AML-193 (cell line): Measurements from ENCODE around the gene SOX4.

Experiments
- DNase-seq, 2 experiments: peaks; one replicate each; lab custom pipeline; 2025; lab: John Stamatoyannopoulos, UW

SOX4 gene

DNA sequence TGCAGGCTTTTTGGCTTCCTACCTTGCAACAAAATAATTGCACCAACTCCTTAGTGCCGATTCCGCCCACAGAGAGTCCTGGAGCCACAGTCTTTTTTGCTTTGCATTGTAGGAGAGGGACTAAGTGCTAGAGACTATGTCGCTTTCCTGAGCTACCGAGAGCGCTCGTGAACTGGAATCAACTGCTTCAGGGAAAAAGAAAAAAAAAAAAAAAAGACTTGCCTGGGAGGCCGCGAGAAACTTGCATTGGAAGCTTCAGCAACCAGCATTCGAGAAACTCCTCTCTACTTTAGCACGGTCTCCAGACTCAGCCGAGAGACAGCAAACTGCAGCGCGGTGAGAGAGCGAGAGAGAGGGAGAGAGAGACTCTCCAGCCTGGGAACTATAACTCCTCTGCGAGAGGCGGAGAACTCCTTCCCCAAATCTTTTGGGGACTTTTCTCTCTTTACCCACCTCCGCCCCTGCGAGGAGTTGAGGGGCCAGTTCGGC lies 420 bp downstream of the SOX4 start:
- DNase-seq, result peak; percentile 24 to 36

DNA sequence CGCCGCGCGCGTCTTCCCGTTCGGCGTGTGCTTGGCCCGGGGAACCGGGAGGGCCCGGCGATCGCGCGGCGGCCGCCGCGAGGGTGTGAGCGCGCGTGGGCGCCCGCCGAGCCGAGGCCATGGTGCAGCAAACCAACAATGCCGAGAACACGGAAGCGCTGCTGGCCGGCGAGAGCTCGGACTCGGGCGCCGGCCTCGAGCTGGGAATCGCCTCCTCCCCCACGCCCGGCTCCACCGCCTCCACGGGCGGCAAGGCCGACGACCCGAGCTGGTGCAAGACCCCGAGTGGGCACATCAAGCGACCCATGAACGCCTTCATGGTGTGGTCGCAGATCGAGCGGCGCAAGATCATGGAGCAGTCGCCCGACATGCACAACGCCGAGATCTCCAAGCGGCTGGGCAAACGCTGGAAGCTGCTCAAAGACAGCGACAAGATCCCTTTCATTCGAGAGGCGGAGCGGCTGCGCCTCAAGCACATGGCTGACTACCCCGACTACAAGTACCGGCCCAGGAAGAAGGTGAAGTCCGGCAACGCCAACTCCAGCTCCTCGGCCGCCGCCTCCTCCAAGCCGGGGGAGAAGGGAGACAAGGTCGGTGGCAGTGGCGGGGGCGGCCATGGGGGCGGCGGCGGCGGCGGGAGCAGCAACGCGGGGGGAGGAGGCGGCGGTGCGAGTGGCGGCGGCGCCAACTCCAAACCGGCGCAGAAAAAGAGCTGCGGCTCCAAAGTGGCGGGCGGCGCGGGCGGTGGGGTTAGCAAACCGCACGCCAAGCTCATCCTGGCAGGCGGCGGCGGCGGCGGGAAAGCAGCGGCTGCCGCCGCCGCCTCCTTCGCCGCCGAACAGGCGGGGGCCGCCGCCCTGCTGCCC lies 1.1 kb downstream of the SOX4 start:
- peak; percentile 29 to 47 for DNase-seq

DNA sequence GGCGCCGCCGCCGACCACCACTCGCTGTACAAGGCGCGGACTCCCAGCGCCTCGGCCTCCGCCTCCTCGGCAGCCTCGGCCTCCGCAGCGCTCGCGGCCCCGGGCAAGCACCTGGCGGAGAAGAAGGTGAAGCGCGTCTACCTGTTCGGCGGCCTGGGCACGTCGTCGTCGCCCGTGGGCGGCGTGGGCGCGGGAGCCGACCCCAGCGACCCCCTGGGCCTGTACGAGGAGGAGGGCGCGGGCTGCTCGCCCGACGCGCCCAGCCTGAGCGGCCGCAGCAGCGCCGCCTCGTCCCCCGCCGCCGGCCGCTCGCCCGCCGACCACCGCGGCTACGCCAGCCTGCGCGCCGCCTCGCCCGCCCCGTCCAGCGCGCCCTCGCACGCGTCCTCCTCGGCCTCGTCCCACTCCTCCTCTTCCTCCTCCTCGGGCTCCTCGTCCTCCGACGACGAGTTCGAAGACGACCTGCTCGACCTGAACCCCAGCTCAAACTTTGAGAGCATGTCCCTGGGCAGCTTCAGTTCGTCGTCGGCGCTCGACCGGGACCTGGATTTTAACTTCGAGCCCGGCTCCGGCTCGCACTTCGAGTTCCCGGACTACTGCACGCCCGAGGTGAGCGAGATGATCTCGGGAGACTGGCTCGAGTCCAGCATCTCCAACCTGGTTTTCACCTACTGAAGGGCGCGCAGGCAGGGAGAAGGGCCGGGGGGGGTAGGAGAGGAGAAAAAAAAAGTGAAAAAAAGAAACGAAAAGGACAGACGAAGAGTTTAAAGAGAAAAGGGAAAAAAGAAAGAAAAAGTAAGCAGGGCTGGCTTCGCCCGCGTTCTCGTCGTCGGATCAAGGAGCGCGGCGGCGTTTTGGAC lies 2.0 kb downstream of the SOX4 start:
- no peak for DNase-seq

DNA sequence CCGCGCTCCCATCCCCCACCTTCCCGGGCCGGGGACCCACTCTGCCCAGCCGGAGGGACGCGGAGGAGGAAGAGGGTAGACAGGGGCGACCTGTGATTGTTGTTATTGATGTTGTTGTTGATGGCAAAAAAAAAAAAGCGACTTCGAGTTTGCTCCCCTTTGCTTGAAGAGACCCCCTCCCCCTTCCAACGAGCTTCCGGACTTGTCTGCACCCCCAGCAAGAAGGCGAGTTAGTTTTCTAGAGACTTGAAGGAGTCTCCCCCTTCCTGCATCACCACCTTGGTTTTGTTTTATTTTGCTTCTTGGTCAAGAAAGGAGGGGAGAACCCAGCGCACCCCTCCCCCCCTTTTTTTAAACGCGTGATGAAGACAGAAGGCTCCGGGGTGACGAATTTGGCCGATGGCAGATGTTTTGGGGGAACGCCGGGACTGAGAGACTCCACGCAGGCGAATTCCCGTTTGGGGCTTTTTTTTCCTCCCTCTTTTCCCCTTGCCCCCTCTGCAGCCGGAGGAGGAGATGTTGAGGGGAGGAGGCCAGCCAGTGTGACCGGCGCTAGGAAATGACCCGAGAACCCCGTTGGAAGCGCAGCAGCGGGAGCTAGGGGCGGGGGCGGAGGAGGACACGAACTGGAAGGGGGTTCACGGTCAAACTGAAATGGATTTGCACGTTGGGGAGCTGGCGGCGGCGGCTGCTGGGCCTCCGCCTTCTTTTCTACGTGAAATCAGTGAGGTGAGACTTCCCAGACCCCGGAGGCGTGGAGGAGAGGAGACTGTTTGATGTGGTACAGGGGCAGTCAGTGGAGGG lies 2.8 kb downstream of the SOX4 start:
- no peak for DNase-seq

DNA sequence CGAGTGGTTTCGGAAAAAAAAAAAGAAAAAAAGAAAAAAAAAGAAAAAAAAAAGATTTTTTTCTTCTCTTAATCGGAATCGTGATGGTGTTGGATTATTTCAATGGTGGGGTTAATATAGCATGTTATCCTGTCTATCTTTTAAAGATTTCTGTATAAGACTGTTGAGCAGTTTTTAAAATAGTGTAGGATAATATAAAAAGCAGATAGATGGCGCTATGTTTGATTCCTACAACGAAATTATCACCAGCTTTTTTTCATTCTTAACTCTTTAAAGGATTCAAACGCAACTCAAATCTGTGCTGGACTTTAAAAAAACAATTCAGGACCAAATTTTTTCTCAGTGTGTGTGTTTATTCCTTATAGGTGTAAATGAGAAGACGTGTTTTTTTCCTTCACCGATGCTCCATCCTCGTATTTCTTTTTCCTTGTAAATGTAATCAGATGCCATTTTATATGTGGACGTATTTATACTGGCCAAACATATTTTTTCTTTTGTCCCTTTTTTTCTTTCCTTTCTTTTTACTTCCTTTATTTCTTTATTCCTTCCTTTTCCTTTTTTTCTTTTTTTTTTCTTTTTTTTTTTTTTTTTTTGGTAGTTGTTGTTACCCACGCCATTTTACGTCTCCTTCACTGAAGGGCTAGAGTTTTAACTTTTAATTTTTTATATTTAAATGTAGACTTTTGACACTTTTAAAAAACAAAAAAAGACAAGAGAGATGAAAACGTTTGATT lies 3.6 kb downstream of the SOX4 start:
- DNase-seq, result peak; percentile 68 to 71

DNA sequence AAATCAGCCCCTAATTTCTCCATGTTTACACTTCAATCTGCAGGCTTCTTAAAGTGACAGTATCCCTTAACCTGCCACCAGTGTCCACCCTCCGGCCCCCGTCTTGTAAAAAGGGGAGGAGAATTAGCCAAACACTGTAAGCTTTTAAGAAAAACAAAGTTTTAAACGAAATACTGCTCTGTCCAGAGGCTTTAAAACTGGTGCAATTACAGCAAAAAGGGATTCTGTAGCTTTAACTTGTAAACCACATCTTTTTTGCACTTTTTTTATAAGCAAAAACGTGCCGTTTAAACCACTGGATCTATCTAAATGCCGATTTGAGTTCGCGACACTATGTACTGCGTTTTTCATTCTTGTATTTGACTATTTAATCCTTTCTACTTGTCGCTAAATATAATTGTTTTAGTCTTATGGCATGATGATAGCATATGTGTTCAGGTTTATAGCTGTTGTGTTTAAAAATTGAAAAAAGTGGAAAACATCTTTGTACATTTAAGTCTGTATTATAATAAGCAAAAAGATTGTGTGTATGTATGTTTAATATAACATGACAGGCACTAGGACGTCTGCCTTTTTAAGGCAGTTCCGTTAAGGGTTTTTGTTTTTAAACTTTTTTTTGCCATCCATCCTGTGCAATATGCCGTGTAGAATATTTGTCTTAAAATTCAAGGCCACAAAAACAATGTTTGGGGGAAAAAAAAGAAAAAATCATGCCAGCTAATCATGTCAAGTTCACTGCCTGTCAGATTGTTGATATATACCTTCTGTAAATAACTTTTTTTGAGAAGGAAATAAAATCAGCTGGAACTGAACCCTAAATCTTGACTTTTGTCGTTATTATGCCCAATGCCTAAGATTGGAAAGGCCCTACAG lies 4.5 kb downstream of the SOX4 start:
- DNase-seq, result no peak

DNA sequence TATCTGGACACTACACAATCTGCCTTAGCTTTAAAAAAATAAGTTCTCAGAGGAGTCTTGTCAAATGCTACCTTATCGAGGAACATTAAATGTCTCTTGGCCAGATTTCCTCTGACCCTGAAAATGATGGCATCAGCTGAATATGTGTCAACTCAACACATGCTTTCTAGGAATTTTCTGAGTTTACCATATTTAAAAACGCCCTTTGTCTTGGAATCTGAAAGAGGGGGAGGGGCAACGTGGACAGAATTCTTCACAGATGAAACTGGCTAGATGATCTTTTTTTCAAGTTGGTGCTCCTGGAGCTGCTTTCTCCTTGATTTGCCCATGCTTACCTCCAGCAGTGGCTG lies 5.1 kb downstream of the SOX4 start:
- no peak for DNase-seq

DNA sequence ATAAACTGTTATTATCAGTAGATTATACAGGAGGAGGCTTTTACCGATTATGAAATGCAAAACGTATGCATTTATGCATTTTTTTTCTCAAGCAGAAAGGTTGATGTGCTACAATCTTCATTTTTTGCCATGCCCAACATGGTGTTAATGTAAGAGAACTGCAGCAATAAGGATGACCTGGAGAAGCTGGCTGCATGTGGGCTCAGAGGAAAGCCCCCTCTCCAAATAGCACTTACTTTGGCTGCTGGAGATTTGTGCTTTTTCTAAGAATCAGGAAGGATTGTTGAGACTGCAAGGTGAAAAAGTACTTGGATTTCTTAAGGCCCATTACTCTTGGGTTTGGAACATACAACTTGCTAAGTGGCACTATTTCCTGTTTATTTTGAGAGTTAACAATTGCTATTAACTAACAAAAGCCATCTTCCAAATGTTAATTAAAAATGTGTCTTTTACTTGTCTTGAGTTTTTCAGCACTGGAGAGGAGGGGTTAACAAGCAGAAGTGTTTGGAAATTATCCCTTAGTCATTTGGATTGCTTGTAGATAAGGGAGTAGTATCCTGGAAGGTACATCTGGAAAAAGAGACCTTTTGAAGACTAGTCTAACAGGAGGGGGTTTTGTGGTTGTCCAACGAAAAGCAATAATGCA lies 5.6 kb downstream of the SOX4 start:
- DNase-seq, result no peak

DNA sequence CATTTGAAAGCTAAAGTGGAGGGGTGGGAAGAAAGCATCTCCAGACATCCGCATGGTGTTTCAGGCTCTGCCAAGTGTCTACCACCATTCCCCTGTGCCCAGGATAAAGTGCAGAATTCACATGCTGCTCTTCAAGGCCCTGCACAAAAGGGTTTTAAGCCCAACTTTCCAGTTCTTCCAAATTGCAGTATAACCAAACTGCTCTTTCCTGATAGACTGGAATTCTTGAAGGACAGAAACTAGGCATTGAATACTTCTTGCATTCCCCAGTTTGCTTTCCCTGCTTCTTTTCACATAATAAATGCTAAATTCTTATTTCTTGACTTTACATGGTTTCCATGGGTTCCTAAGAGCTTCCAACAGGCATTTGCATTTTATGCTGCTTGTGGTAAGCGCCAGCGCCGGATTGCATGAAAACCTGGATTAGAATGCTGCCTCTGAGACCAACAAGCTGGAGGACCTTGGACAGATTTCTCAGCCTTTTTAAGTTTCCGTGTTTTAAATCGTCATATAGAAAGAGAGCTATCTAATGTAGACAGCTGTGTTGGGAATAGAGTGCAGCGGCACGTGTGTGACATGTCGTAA lies 7.9 kb downstream of the SOX4 start:
- no peak for DNase-seq

DNA sequence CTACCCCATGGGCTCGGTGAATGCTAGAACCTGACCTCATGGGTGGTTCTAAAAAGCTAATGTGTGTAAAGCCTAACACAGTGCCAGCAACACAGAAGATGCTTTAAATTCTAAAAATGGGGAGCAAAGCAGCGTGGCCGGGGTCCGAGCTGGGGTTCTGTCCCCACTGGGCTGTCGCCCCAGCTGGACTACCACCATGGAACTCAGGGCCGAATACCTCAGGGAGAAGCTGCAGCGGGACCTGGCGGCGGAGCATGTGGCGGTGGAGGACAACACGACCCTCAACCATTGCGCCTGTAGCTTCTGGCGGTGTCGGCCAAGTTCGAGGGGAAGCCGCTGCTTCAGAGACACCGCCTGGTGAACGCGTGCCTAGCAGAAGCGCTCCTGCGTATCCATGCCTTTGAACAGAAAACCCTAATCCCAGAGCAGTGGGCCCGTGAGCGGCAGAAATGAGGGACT lies 8.4 kb downstream of the SOX4 start:
- no peak for DNase-seq

DNA sequence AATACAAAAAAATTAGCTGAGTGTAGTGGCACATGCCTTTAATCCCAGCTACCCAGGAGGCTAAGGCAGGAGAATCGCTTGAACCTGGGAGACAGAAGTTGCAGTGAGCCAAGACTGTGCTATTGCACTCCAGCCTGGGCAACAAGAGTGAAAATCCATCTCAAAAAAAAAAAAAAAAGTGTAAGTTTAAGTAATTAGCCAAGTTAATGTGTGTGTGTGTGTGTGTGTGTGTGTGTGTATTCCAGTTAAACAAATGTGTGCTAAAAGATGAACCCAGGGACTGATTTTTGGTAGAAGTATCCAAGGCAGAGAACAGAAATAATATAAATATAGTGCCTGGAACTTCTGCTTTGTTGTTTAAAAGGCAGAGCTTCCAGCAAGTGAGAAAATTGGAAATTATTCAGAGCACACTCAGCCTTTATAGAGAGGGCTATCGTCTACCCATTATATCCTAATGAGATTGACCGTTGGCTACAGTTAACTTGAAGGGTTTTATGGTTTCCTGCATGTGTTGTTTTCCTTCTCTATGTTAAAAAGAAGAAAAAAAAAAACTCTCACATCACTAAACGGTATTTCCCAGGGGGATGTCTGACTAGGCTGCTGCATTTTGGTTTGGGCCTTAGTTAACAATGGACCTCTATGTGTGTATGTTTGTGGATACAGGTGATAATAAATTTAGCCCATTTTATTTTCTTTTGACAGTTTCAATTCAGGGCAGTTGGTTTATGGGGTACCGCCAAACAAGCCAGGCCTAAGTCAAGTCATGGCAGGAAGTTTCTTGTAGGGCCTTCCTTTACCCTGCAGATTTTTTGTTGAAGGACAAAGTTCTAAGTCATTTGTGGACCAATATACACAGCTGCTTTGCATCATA lies 9.8 kb downstream of the SOX4 start:
- no peak for DNase-seq

DNA sequence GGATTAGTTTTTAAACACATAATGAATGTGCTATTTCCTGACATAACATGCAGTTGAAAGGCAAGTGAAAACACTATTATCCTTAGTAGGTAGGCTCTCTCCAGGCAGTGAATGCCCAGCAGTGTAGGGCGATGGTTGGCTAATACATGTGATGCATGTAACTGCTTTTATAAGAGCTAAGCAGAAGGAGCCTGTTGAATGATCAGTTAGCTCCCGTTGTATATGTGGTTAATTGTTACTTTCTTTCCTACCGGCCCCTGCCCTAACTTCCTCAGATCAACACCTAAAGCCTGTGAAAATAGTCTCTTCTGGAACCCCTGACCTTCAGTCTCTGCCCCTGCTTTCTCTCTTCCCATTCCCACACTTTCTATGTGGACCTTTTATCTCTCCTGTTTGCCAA lies 10.5 kb downstream of the SOX4 start:
- no peak for DNase-seq

DNA sequence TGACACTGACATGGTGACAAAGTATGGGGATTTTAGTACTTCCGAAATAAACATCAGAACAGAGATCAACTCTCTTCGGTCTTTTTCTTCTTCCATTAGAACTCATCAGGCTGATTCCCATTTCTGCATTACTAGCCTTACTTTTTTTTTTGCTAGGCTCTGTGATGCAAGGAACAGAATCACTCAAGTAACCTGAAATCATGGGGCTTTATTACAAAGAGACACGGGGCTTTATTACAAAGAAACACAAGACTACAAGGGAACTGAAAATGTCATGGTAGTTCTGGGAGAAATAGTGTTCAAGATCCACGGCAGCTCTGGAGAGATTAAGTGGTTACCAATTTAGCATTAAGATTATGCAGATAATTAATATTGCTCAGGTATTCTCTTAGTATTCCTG lies 11.6 kb downstream of the SOX4 start:
- DNase-seq, result no peak

DNA sequence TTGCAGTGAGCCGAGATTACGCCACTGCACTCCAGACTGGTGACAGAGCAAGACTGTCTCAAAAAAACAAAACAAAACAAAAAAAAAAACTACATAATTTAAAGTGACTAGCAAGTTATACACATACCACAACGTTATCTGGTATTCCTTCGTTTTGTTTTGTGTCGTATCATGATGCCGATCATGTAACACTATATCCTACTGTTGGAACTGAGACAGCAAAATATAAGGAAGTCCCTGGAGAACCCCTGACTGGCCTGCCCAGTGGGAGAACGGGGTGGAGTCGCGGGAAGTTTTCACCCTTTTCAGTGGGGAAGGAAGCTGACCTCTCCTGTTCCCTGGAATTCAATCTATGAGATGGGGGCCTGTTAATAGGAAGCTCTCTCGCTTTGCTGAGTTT lies 15.1 kb downstream of the SOX4 start:
- DNase-seq, result no peak

DNA sequence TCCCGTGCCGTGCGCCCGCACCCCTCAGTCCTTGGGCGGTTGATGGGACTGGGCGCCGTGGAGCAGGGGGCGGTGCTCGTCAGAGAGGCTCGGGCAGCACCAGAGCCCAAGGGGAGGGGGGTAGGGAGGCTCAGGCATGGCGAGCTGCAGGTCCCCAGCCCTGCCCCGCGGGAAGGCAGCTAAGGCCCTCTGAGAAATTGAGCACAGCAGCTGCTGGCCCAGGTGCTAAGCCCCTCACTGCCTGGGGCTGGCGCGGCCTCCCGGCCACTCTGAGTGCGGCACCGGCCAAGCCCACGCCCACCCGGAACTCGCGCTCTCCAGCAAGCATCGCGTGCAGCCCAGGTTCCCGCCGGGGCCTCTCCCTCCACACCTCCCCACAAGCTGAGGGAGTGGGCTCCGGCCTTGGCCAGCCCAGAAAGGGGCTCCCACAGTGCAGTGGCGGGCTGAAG lies 16.4 kb downstream of the SOX4 start:
- no peak for DNase-seq

DNA sequence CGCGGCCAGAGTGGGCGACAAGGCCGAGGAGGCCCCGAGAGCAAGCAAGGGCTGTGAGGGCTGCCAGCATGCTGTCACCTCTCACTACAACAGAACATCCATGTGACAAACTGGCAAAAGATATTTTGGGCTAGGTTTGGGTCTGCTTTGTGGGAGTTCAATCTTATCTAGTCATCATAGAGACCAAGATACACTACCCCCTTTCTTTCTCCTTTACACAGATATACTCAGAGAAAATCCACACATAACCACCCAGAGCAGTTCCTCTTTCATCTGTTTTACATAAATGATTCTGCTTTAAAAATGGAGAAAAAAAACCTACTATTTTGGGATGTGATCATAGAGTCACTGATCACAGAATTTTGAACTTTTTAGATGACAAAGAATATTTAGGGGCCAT lies 16.8 kb downstream of the SOX4 start:
- DNase-seq, result no peak

DNA sequence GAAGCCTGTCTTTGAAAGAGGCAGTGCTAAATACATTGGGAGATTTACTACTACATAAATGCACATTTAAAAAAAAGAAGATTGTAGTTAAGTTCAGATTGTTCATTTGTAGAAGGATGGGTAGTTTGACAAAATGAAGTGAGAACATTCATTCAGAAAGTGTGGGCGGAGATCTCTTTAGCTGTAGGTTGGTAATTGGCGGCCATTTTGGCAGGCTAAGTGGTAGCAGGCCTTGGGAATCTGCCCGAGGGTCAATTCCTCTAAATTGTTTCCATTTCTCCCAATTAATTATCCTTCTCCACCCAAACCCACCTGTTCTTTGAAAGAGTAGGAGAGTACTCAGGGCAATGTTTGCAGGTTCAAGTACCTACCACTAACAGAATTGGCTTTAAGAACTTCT lies 17.9 kb downstream of the SOX4 start:
- DNase-seq, result no peak

DNA sequence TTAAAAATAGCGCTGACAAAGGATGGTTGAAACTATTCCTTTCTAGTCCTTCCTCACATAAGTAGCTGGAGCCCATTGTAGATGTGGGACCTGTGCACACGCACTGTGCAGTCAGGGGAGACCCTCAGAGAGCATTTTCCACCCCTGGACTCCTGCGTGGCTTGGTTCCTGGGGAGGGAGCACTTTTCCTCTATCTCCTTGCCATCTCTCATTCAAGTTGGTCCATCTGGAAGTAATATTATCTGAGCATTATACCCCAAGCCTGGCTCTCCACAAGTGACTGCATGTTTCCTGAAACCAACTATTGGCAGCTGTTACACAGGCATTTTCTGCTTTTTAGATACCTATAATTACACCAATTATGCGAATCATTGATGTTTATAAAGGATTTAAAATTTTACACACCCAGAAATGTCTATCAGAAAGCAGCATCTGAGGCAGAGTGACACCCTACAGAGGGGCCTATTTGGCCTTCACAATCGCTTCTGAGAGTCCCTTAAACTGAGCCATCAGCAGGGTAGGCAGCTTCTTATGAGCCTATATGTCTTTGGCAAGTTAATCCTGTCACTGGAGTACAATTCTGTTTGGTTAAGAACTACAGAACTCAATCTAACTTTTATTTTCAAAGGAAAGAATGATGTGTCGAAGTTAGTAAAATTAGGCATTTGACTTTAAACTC lies 18.7 kb downstream of the SOX4 start:
- no peak for DNase-seq
